Kidney glomerular epithelial cell (primary cell): Measurements from ENCODE around the gene ATN1.
"Not testable (repeated sequence)": the region's sequence is repeated elsewhere in the genome, so short reads cannot be mapped to it uniquely, and the experiment has no call there.

Source experiments
- DNase-seq: peaks from one replicate; lab custom pipeline; 2025; lab: John Stamatoyannopoulos, UW

Gene ATN1

DNA sequence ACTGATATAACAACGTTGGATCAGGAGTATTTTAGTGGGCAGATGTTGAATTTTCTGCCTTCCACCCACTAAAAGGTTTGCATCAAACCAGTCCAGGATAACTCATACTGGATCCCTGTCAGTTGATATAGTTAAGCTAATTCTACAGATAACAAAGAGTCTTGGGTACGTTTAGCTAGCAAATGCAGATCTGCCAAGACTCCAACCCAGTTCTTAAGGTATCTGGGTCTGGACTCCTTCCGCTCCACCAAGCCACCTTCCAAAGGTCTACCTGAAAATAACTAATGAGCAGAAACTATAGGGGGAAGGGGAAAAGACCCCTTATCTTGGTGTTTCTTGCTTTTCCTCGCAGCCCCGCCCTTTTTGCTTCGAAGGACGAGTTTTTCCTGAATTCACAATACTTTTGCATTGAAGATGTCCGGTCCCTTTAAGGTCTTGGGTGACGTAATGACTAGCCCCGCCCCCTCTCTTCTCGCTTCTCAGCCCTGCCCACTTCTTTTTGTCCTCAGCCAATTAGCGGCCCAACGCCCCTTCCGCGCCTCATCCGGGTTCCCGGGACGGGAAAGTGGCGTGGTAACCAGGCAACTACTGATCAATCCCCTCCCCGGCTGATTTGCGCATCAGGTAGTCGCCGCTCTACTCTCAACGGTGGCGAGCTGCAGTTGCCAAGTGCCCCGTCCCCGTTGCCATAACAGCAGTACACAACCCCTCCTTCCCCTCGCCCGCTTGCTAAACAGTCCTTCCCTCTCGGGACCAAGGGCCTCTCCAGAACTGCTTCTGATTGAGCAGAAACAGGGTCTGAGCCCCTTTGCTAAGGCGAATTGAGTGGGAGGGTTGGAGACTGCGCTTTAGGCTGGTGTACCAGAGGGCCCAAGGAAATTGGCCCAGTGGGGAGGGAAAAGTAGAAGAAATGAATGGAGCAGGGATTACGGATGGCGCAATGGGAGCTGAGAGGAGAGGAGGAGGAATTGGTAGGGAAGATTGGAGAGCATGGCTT lies 23.2 kb upstream of the ATN1 start, which contains the start of gene LRRC23:
LRRC23 (plus strand) TSS at position 543 of the 997 bp plus-strand sequence. CDS start 812 bp downstream, outside the sequence.
- DNase-seq = peak; percentile 96

DNA sequence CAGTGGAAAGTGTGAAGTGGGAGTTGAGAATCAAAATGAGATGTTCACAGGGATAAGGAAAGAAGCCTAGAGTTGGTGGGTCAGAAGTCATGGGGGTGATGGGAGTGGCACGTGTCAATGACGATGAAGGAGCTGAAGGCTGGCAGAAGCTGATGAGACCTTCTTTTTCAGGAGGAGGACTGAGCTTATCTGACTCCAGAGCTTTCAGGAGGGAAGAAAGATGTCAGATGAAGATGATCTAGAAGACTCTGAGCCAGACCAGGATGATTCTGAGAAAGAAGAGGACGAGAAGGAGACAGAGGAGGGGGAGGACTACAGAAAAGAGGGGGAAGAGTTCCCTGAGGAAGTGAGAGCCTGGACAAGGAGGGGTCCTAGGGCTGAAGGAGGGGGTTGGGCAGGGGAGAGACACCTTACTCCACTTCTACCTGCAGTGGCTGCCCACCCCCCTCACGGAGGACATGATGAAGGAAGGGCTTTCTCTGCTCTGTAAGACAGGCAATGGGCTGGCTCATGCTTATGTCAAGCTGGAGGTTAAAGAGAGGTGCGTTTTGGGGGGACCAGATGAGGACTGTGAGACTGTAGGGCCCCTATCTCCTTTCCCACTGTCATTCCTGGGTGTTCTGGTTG lies 22.2 kb upstream of the ATN1 start:
- no peak for DNase-seq

DNA sequence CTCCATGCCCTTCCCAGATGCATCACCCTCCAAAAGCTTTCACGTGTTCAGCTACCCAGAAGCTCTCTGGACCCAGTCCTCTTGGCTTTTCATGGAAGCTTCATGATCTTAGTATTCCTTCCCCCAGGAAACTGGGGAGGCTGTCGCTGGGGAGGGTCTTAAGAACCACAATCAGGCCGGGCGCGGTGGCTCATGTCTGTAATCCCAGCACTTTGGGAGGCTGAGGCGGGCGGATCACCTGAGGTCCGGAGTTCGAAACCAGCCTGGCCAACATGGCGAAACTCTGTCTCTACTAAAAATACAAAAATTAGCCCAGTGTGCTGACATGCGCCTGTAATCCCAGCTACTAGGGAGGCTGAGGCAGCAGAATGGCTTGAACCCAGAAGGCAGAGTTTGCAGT lies 19.6 kb upstream of the ATN1 start:
- not testable (repeated sequence) for DNase-seq

DNA sequence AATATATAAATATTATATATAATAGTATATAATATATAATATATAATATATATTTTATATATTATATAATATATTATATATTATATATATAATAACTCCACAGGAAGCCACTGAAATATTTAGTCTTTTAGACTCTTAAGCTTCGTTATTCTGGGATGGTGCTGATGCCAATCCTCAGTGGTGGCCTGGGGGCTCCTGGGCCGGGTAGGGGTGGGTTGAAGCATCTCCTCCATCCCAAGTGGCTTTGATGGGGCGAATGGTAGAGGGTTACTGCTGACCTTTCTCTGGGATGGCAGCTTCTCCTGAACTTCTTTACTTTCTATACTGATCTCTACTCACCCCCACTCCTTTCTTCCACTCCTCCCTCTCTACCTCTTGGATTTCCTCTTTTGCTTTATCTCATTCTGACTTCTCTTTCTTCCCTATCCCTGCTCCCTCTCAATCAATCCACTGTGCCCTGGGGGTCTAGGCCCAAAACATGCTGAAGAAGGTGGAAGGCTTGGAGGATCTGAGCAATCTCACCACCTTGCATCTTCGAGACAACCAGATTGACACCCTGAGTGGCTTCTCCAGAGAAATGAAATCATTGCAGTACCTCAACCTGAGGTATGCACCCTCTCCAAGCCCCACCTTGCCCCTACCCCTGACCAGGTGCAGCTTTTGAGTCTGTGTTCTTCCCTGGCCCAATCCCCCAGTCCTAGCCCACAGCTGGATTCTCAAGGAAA lies 18.2 kb upstream of the ATN1 start:
- DNase-seq = no peak

DNA sequence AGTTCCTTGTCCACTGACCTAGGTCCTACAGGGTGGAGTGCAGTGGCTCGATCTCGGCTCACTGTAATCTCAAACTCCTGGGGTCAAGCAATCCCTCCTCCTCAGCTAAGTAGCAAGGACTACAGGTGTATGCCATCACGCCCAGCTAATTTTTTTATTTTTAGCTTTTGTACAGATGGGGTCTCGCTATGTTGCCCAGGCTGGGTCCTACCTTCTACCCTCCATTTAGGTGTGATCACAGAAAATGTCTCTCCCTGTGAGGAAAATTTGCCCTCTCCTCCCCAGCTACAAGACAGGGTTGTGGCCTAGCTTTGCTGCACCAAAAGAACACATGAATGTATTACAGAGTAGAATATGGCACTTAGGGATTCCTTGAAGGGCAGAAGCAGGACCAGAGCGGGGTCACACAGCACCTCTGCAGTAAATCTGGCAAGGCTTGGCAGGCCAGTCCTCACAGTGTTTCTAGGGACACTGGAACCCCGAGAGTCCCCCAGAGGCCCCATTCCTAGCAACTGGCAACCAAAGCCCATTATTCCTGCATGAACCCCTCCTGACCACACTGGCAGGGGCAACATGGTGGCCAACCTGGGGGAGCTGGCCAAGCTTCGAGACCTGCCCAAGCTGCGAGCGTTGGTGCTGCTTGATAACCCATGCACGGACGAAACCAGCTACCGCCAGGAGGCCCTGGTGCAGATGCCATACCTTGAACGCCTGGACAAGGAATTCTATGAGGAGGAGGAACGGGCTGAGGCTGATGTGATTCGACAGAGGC lies 15.4 kb upstream of the ATN1 start:
- no peak for DNase-seq

DNA sequence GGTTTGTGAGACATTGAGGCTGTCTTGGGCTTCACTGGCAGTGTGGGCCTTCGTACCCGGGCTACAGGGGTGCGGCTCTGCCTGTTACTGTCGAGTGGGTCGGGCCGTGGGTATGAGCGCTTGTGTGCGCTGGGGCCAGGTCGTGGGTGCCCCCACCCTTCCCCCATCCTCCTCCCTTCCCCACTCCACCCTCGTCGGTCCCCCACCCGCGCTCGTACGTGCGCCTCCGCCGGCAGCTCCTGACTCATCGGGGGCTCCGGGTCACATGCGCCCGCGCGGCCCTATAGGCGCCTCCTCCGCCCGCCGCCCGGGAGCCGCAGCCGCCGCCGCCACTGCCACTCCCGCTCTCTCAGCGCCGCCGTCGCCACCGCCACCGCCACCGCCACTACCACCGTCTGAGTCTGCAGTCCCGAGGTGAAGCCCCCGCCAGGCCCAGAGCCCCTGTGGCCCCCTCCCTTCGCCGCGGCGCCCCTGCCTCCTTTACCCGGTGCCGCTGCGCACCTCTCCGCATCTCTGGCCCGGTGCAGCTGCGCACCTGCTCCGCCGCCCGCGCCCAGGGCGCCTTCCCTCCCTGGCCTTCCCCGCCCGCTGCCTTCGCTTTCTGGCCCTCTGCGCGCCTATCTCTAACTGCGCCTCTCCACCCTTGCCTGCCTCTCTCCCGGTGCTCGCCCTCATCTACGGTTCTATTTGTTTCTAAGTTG lies 13.4 kb upstream of the ATN1 start, which contains the start of gene ENO2:
ENO2 (plus strand) TSS at position 335 of the 701 bp plus-strand sequence. CDS start 1,253 bp downstream, outside the sequence.
- peak; percentile 65 for DNase-seq

DNA sequence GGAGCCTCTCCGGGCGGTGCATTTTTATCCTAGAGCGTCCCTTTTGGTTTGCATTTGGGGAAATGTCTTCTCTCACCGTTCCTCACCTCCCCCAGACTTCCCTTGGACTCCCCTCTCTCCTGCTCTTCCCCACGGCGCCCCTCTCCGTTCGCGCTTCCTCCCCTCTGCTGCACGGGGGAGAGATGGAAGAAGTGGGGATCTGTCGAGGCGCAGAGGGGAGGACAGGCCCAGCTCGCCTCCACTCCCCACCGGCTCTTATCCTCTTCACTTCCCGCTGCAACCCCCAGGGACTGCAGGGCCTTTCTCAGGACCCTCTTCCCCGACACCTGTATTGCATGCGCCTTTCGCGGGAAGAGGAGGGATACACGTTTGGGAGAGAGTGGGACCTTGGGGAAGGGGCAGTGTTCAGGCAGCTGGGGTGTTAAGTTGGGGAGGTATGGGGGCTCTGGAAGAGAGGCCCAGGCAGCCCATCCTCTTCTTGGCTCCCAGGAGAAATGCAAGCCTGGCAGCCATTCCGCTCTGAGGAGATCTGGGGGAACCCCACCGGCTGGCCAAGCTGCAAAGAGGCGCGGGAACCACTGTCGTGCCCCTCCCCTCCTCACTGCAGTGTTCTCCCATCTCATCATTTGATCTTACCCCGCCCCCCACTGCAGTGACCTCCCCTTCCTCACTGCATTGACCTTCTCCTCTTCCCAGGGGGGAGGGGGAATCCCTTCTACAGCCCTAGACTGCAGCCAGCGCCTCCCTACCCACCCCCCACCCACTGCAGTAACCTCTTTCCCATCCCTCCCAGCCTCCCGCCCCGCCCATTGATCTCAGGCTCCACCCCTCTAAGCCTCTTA lies 12.6 kb upstream of the ATN1 start:
- DNase-seq = no peak

DNA sequence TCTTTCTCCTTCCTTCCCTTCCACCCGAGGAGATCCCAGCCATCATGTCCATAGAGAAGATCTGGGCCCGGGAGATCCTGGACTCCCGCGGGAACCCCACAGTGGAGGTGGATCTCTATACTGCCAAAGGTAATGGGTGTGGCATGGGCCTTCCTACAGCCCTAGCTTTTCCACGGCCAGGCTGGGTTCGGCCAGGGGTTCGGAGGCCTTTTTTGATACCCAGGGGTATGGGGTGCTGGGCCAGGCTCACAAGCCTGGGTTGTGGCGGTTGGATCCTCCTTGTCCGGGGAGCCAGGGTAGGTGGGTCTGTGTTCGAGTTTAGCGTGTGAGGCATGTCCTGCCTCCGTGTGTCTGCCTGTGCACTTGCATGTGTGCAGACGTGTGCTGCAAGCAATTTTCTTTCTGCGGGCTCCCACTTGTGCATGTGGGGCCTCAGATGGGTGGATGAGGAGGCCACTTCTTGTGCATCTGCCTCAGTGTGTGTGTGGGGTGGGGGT lies 11.9 kb upstream of the ATN1 start:
- no peak for DNase-seq

DNA sequence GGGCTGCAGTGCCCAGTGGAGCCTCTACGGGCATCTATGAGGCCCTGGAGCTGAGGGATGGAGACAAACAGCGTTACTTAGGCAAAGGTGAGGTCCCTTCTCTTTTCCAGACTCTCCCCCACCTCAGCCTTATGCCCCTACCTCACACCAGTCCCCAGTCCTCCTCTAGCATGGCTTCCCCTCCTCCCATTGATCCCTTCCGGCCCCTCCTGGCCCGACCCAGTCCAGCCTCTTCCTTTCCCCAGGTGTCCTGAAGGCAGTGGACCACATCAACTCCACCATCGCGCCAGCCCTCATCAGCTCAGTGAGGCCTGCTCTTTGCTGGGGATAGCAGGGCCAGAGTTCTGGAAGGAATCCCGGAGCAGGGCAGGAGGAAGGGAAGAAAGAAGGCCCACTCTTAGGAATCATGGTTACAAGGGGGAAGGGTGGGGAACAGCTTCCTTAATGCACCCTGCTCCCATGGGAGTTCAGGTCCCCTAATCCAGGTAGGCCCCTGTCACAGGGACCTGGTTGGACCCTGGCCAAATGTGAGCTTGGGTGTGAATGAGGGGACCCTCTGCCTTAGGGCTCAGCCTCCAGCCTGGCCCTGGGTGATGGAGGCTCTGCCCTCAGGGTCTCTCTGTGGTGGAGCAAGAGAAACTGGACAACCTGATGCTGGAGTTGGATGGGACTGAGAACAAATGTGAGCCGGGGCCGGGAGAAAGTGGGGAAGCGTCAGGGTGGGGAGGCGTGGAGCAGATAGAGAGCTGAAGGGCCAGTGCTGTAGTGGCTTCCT lies 11.1 kb upstream of the ATN1 start:
- DNase-seq = no peak

DNA sequence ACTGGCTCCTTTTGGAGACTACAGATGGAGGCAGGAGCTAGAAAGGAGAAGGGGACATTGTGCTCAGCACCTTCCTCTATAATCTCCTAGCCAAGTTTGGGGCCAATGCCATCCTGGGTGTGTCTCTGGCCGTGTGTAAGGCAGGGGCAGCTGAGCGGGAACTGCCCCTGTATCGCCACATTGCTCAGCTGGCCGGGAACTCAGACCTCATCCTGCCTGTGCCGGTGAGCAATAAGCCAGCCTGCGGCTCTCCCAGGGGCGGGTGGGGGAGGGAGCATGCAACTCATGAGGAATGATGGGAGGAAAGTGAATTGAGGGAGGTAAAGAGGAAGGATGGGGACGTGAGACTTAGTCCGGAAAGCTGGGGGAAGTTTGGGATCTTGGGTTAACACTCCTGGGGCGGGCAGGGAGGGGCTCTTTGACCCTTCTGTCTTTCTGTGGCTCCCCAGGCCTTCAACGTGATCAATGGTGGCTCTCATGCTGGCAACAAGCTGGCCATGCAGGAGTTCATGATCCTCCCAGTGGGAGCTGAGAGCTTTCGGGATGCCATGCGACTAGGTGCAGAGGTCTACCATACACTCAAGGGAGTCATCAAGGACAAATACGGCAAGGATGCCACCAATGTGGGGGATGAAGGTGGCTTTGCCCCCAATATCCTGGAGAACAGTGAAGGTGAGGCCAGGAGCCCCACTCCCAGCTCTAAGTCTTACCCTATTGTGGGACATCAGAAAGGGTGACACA lies 10.1 kb upstream of the ATN1 start:
- no peak for DNase-seq

DNA sequence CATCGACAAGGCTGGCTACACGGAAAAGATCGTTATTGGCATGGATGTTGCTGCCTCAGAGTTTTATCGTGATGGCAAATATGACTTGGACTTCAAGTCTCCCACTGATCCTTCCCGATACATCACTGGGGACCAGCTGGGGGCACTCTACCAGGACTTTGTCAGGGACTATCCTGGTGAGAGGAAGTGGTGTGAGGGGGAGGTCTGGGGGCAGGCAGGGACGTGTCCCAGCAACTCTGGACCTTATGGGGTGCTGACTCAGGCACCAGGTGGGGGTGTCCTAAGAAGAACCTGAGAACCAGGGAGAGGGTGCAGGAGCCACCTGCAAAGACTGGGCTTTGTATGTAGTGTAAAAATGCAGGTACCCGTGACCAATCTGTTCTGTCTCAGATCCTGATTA lies 8.2 kb upstream of the ATN1 start:
- no peak for DNase-seq

DNA sequence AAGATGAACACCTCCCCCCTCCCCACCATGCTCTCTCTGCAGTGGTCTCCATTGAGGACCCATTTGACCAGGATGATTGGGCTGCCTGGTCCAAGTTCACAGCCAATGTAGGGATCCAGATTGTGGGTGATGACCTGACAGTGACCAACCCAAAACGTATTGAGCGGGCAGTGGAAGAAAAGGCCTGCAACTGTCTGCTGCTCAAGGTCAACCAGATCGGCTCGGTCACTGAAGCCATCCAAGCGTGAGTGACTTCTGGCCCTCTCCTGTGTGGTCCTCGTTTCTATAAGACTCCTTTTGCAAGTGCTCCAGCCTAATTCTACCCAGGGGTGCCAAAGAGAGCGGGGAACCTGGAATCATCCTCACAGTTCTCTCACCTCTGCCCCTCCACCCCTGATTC lies 6.2 kb upstream of the ATN1 start:
- DNase-seq = no peak

DNA sequence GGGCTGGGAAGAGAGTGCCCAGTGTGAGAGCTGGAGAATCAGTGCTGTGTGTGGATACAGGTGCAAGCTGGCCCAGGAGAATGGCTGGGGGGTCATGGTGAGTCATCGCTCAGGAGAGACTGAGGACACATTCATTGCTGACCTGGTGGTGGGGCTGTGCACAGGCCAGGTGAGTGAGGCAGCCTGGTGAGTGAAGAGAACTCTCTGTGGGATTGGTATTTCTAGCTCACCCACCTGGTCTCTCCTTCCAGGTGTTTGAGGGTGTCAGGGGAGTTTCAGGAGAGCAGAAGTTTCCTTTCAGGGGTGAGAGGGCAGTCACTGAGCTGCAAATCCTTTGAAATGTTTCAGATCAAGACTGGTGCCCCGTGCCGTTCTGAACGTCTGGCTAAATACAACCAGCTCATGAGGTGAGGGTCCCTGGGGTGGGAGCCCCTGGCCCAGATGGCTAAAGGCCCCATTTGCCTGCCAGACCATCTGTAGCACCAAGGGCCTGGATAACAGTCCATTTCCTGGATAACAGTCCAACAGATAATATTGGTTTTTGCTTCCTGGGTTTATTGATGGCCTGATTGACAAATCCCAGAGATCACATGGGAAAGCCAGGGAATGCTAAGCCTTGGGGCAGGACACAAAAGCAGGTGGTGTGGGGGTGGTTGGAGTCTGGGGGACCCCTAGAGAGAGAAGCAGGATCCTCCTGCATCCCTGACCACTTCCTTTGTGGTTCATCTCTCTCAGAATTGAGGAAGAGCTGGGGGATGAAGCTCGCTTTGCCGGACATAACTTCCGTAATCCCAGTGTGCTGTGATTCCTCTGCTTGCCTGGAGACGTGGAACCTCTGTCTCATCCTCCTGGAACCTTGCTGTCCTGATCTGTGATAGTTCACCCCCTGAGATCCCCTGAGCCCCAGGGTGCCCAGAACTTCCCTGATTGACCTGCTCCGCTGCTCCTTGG lies 5.5 kb upstream of the ATN1 start:
- DNase-seq = no peak

DNA sequence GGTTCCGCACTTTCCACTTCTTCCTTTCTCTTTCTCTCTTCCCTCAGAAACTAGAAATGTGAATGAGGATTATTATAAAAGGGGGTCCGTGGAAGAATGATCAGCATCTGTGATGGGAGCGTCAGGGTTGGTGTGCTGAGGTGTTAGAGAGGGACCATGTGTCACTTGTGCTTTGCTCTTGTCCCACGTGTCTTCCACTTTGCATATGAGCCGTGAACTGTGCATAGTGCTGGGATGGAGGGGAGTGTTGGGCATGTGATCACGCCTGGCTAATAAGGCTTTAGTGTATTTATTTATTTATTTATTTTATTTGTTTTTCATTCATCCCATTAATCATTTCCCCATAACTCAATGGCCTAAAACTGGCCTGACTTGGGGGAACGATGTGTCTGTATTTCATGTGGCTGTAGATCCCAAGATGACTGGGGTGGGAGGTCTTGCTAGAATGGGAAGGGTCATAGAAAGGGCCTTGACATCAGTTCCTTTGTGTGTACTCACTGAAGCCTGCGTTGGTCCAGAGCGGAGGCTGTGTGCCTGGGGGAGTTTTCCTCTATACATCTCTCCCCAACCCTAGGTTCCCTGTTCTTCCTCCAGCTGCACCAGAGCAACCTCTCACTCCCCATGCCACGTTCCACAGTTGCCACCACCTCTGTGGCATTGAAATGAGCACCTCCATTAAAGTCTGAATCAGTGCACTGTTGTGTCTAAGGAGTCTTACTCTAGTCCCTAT lies 4.6 kb upstream of the ATN1 start:
- DNase-seq = no peak

DNA sequence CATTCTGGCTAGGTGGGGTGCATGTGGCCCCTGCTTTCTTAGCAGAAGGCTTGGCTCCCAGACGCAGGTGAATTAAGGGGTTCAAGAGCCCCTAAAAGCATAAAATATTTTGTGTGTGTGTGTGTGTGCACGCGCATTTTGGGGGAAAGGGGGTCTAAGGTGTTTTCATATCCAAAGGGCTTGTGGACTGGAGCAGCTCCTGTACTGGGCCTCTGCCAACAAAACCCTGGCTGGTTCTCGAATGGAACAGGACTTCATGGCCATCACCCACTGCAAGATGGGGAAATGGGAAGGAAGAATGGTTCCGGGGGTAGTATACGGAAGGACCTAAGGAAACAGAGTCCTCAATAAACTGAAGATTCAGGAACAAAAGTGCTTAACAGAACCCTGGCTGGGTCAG lies 3.9 kb upstream of the ATN1 start:
- DNase-seq = no peak

DNA sequence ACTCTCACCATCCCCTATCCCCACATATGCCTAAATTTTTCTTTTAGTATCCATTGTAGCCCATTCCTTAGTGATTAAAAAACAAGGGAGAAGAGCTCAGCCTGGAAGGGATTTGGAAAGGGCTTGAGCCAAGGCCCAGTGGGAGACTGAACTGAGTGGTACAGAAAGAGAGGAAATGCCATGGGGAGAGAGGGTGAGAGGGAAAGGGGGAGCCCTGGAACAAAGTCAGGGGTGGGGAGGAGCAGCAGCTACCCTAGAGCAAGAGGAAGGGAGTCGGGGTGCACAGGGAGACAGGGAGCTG lies 2.6 kb upstream of the ATN1 start:
- DNase-seq = no peak
